ENCODE data around the gene SLC4A7.

SLC4A7 gene

GRCh38 chr3:27511724-27512422, 27.7 kb upstream of the SLC4A7 start:
- no peak overlapping the region for H4K91ac ChIP-seq (ENCODE audit: low read depth, low read length)
- no peak for DNase-seq
- H2AK5ac ChIP-seq (ENCODE audit: low read length) = no peak overlapping the region
- H3K14ac ChIP-seq (ENCODE audit: low read length) = no peak overlapping the region
- no peak overlapping the region for H3K23ac ChIP-seq (ENCODE audit: low read length)
- H4K8ac ChIP-seq (ENCODE audit: low read depth, low read length) = no peak overlapping the region
- H3K27me3 ChIP-seq (ENCODE audit: insufficient read depth, low read length) = no peaks in the 10 kb centered on the region
- H3K9ac ChIP-seq (ENCODE audit: low read length) = no peak overlapping the region
- no peak overlapping the region for H2BK12ac ChIP-seq (ENCODE audit: low read length)
- no peak overlapping the region for H3K4me3 ChIP-seq (ENCODE audit: low read depth, low read length)
- no CpG with 5 or more reads among the region's 5 CpGs for WGBS (ENCODE audit: extremely low coverage, insufficient coverage, insufficient read length)
- no peak overlapping the region for H3K4me2 ChIP-seq (ENCODE audit: low read length)
- H2BK120ac ChIP-seq (ENCODE audit: insufficient read depth, low read length, poor library complexity) = no peak overlapping the region
- no peak overlapping the region for H3K18ac ChIP-seq (ENCODE audit: low read length)
- H2AFZ ChIP-seq (ENCODE audit: insufficient read depth, low read length, poor library complexity) = no peak overlapping the region
- peaks cover 0 to 1% of the 10 kb centered on the region in 2 experiments for H3K4me1 ChIP-seq (ENCODE audit: control insufficient read depth in 1 of 2, insufficient read depth in 2 of 2, low read length in 2 of 2)
- no peak overlapping the region for H4K12ac ChIP-seq (ENCODE audit: low read depth, low read length)
- H3K36me3 ChIP-seq (ENCODE audit: control insufficient read depth in 1 of 2, insufficient read depth in 2 of 2, low read length in 2 of 2) = no peaks in the 10 kb centered on the region
- H3K9me3 ChIP-seq (ENCODE audit: insufficient read depth, low read depth, low read length) = no peaks in the 10 kb centered on the region
- no peaks in the 10 kb centered on the region for H3K79me2 ChIP-seq (ENCODE audit: control insufficient read depth, insufficient read depth, low read length, poor library complexity)
- H3K79me1 ChIP-seq (ENCODE audit: low read length) = no peaks in the 10 kb centered on the region
- no peak overlapping the region for H2BK5ac ChIP-seq (ENCODE audit: low read depth, low read length, poor library complexity)
- no peak overlapping the region for H3K27ac ChIP-seq (ENCODE audit: low read depth, low read length)
- no peak overlapping the region for H3K4ac ChIP-seq (ENCODE audit: low read depth, low read length)

GRCh38 chr3:27509376-27509775, 25.2 kb upstream of the SLC4A7 start:
- no peak overlapping the region for H3K23ac ChIP-seq (ENCODE audit: low read length)
- no peak overlapping the region for H3K4ac ChIP-seq (ENCODE audit: low read depth, low read length)
- no peak overlapping the region for H2BK5ac ChIP-seq (ENCODE audit: low read depth, low read length, poor library complexity)
- no peak overlapping the region for H2BK12ac ChIP-seq (ENCODE audit: low read length)
- H2BK120ac ChIP-seq (ENCODE audit: insufficient read depth, low read length, poor library complexity) = no peak overlapping the region
- no peak overlapping the region for H3K9ac ChIP-seq (ENCODE audit: low read length)
- no peaks in the 10 kb centered on the region for H3K36me3 ChIP-seq (ENCODE audit: control insufficient read depth in 1 of 2, insufficient read depth in 2 of 2, low read length in 2 of 2)
- H3K18ac ChIP-seq (ENCODE audit: low read length) = no peak overlapping the region
- no peaks in the 10 kb centered on the region for H3K79me2 ChIP-seq (ENCODE audit: control insufficient read depth, insufficient read depth, low read length, poor library complexity)
- no peak overlapping the region for H4K91ac ChIP-seq (ENCODE audit: low read depth, low read length)
- no peak overlapping the region for H3K4me3 ChIP-seq (ENCODE audit: low read depth, low read length)
- H3K79me1 ChIP-seq (ENCODE audit: low read length) = no peaks in the 10 kb centered on the region
- no peak overlapping the region for H2AFZ ChIP-seq (ENCODE audit: insufficient read depth, low read length, poor library complexity)
- no peaks in the 10 kb centered on the region for H3K9me3 ChIP-seq (ENCODE audit: insufficient read depth, low read depth, low read length)
- H3K27me3 ChIP-seq (ENCODE audit: insufficient read depth, low read length) = no peaks in the 10 kb centered on the region
- no peak overlapping the region for H3K4me2 ChIP-seq (ENCODE audit: low read length)
- H4K12ac ChIP-seq (ENCODE audit: low read depth, low read length) = no peak overlapping the region
- peaks cover 0 to 1% of the 10 kb centered on the region in 2 experiments for H3K4me1 ChIP-seq (ENCODE audit: control insufficient read depth in 1 of 2, insufficient read depth in 2 of 2, low read length in 2 of 2)
- no peak overlapping the region for H4K8ac ChIP-seq (ENCODE audit: low read depth, low read length)
- WGBS (ENCODE audit: extremely low coverage, insufficient coverage, insufficient read length) = no CpG with 5 or more reads among the region's 2 CpGs
- no peak overlapping the region for H2AK5ac ChIP-seq (ENCODE audit: low read length)
- no peak overlapping the region for H3K14ac ChIP-seq (ENCODE audit: low read length)
- no peak for DNase-seq
- no peak overlapping the region for H3K27ac ChIP-seq (ENCODE audit: low read depth, low read length)

- Histone ChIP-seq H3K9ac (ENCODE audit: low read length) (no peak overlapping the region), H3K27ac (ENCODE audit: low read depth, low read length) (no peak overlapping the region), H3K23ac (ENCODE audit: low read length) (no peak overlapping the region), H2AK5ac (ENCODE audit: low read length) (no peak overlapping the region), H3K4me1 (ENCODE audit: control insufficient read depth in 1 of 2, insufficient read depth in 2 of 2, low read length in 2 of 2) (peaks cover 0 to 1% of the 10 kb centered on the region in 2 experiments), H2BK5ac (ENCODE audit: low read depth, low read length, poor library complexity) (no peak overlapping the region), H3K36me3 (ENCODE audit: control insufficient read depth in 1 of 2, insufficient read depth in 2 of 2, low read length in 2 of 2) (no peaks in the 10 kb centered on the region), H3K18ac (ENCODE audit: low read length) (no peak overlapping the region), H3K4me2 (ENCODE audit: low read length) (no peak overlapping the region), H3K79me1 (ENCODE audit: low read length) (no peaks in the 10 kb centered on the region), H3K79me2 (ENCODE audit: control insufficient read depth, insufficient read depth, low read length, poor library complexity) (no peaks in the 10 kb centered on the region), H2BK120ac (ENCODE audit: insufficient read depth, low read length, poor library complexity) (no peak overlapping the region), H3K14ac (ENCODE audit: low read length) (no peak overlapping the region), H3K9me3 (ENCODE audit: insufficient read depth, low read depth, low read length) (no peaks in the 10 kb centered on the region), H3K4me3 (ENCODE audit: low read depth, low read length) (no peak overlapping the region), H2AFZ (ENCODE audit: insufficient read depth, low read length, poor library complexity) (no peak overlapping the region), H4K12ac (ENCODE audit: low read depth, low read length) (no peak overlapping the region), H4K8ac (ENCODE audit: low read depth, low read length) (no peak overlapping the region), H2BK12ac (ENCODE audit: low read length) (no peak overlapping the region), H3K27me3 (ENCODE audit: insufficient read depth, low read length) (no peaks in the 10 kb centered on the region), H3K4ac (ENCODE audit: low read depth, low read length) (no peak overlapping the region), H4K91ac (ENCODE audit: low read depth, low read length) (no peak overlapping the region)
- no peak for DNase-seq
- WGBS (ENCODE audit: extremely low coverage, insufficient coverage, insufficient read length) = no CpG with 5 or more reads among the region's 2 CpGs
Measured at GRCh38 chr3:27508424-27508823, 24.2 kb upstream of the SLC4A7 start.

DNA sequence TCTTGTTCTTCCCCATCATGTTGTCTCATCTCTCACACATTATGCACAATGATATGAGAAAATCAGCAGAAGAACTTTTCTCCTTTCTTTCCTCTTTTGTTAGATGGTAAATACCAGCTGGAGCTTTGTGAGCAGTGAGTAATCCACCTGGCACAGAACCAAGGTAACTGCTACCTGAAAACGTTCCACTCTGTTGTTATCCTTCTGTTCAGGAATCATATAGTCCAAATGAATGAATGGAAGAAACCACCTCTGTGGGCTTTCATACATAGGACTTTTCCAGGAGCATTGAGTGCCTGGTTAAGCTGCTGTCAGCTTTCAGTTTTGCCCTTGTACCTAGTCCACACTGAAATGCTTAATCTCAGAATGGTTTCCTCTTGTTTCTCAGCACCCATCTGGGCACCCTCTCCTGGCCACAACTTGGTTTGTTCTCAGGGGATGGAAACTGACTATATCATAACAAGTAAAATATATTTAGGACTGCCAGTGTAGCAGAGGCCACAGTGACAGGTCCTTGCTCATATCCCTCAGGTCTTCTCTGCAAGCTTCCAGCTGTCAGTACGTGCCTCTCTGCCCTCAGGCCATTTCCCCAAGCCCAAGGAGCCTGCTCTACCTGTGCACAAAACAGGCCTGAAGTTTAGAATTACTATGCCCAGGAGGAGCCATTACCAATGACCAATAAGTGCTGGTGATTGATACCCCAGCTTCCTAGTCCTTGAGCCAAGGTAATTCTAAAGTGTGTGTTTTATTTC, 23.5 kb upstream of the SLC4A7 start:
- no peak overlapping the region for H3K23ac ChIP-seq (ENCODE audit: low read length)
- no peak overlapping the region for H3K9ac ChIP-seq (ENCODE audit: low read length)
- H2AFZ ChIP-seq (ENCODE audit: insufficient read depth, low read length, poor library complexity) = no peak overlapping the region
- H2AK5ac ChIP-seq (ENCODE audit: low read length) = no peak overlapping the region
- no peaks in the 10 kb centered on the region for H3K79me2 ChIP-seq (ENCODE audit: control insufficient read depth, insufficient read depth, low read length, poor library complexity)
- no peaks in the 10 kb centered on the region for H3K27me3 ChIP-seq (ENCODE audit: insufficient read depth, low read length)
- no peak overlapping the region for H3K4ac ChIP-seq (ENCODE audit: low read depth, low read length)
- no peaks in the 10 kb centered on the region for H3K79me1 ChIP-seq (ENCODE audit: low read length)
- no peak overlapping the region for H3K4me3 ChIP-seq (ENCODE audit: low read depth, low read length)
- peak; percentile 43 to 73 for DNase-seq
- no CpG with 5 or more reads among the region's 2 CpGs for WGBS (ENCODE audit: extremely low coverage, insufficient coverage, insufficient read length)
- no peak overlapping the region for H2BK5ac ChIP-seq (ENCODE audit: low read depth, low read length, poor library complexity)
- peaks cover 0 to 1% of the 10 kb centered on the region in 2 experiments for H3K4me1 ChIP-seq (ENCODE audit: control insufficient read depth in 1 of 2, insufficient read depth in 2 of 2, low read length in 2 of 2)
- no peak overlapping the region for H2BK120ac ChIP-seq (ENCODE audit: insufficient read depth, low read length, poor library complexity)
- H3K9me3 ChIP-seq (ENCODE audit: insufficient read depth, low read depth, low read length) = no peaks in the 10 kb centered on the region
- H3K4me2 ChIP-seq (ENCODE audit: low read length) = no peak overlapping the region
- no peak overlapping the region for H4K8ac ChIP-seq (ENCODE audit: low read depth, low read length)
- no peak overlapping the region for H3K27ac ChIP-seq (ENCODE audit: low read depth, low read length)
- no peak overlapping the region for H2BK12ac ChIP-seq (ENCODE audit: low read length)
- H4K91ac ChIP-seq (ENCODE audit: low read depth, low read length) = no peak overlapping the region
- no peak overlapping the region for H4K12ac ChIP-seq (ENCODE audit: low read depth, low read length)
- H3K18ac ChIP-seq (ENCODE audit: low read length) = no peak overlapping the region
- no peaks in the 10 kb centered on the region for H3K36me3 ChIP-seq (ENCODE audit: control insufficient read depth in 1 of 2, insufficient read depth in 2 of 2, low read length in 2 of 2)
- H3K14ac ChIP-seq (ENCODE audit: low read length) = no peak overlapping the region

All from trophoblast cell (in vitro differentiated cells and primary cell).